HepG2 (cell line): ENCODE measurements around the gene JMJD1C. TPM values are rescaled to one million over a fixed set of nuclear protein-coding genes. Genes with fewer than 3 reads are reported as not detected.

ENCODE experiments used
- ATAC-seq: fragments of 200-7000 bp; cut with Tn5 transposase; 3 replicates; pipeline ENCODE4 v1.9.1; 2020; ENCODE audit warnings: mild to moderate bottlenecking, moderate library complexity
- BruUV-seq: library from RNA; stranded (reverse); fragments of 400-500 nt; replicated peaks from 2 replicates; lab custom pipeline; 2021; lab: Mats Ljungman, UMichigan
- CTCF ChIA-PET: fragments of 300-600 bp; formaldehyde crosslinking; extraction: SDS; loops from one replicate; lab custom pipeline; 2021; ENCODE audit warnings: low total read pairs, inconsistent platforms, low intra/inter-chr PET ratio; lab: Yijun Ruan, JAX
- POLR2A ChIA-PET: fragments of 350-600 bp; sonication (Branson Sonifier 250); formaldehyde crosslinking; loops from one replicate; lab custom pipeline; 2020; ENCODE audit warnings: antibody characterized with exemption, inconsistent platforms; lab: Yijun Ruan, JAX
- DNase-seq: peaks from one replicate; pipeline ENCODE4 v3.0.0-alpha.2; 2015; ENCODE audit warnings: low spot score
- FAIRE-seq: peaks from 3 replicates; lab custom pipeline; 2011; peaks lifted over from hg19 to GRCh38; lab: Jason Lieb, UNC
- H2AFZ ChIP-seq: one replicate; pipeline ENCODE4 v1.6.1; 2011; ENCODE audit warnings: low read length, inconsistent platforms
- H3K27ac ChIP-seq: fragments of 300-600 bp; 3 replicates; pipeline ENCODE4 v1.8.0; 2011; ENCODE audit warnings: mixed run types, mild to moderate bottlenecking, mixed read lengths, low read length, inconsistent platforms; ENCODE audit not compliant: insufficient read depth; ENCODE audit errors: extremely low read length
- H3K27me3 ChIP-seq, 2 experiments: fragments of 200-600 bp in 1 of 2; 2 replicates in 1 of 2; 3 replicates in 1 of 2; pipeline versions ENCODE4 v1.6.0 to v1.8.0; 2011; ENCODE audit warnings: low read length in 2 of 2, mild to moderate bottlenecking in 2 of 2, moderate library complexity in 2 of 2, inconsistent platforms in 1 of 2; ENCODE audit not compliant: insufficient read depth in 2 of 2, control insufficient read depth in 1 of 2
- H3K36me3 ChIP-seq, 2 experiments: fragments of 200-600 bp in 1 of 2; replicated peaks in 1 of 2; 2 replicates in 1 of 2; 3 replicates in 1 of 2; pipeline versions ENCODE4 v1.5.1 to v1.8.0; 2011; ENCODE audit warnings: low read length in 2 of 2, inconsistent platforms in 1 of 2; ENCODE audit not compliant: insufficient read depth in 2 of 2, control insufficient read depth in 1 of 2
- H3K4me1 ChIP-seq: 2 replicates; pipeline ENCODE4 v1.5.1; 2012; ENCODE audit warnings: low read length, inconsistent platforms; ENCODE audit not compliant: insufficient read depth
- H3K4me2 ChIP-seq: 2 replicates; pipeline ENCODE4 v1.6.0; 2011; ENCODE audit warnings: low read depth, low read length, inconsistent platforms
- H3K4me3 ChIP-seq, 3 experiments: fragments of 200-600 bp in 1 of 3; sonication (generic), shearing (Covaris generic) in 1 of 3; replicated peaks in 1 of 3; 2 replicates each; pipeline ENCODE4 v1.5.1; 2011 to 2016; ENCODE audit warnings: low read length in 3 of 3, inconsistent platforms in 2 of 3, low read depth in 2 of 3, mild to moderate bottlenecking in 2 of 3, control low read depth in 1 of 3, mixed read lengths in 1 of 3; ENCODE audit not compliant: insufficient read depth in 1 of 3
- H3K79me2 ChIP-seq: one replicate; pipeline ENCODE4 v1.6.1; 2011; ENCODE audit warnings: low read length, inconsistent platforms; ENCODE audit not compliant: insufficient read depth
- H3K9ac ChIP-seq: 2 replicates; pipeline ENCODE4 v1.6.0; 2011; ENCODE audit warnings: mild to moderate bottlenecking, low read depth, low read length, inconsistent platforms; ENCODE audit not compliant: insufficient read depth
- H3K9me3 ChIP-seq: 2 replicates; pipeline ENCODE4 v1.5.1; 2012; ENCODE audit warnings: mild to moderate bottlenecking, low read length
- H4K20me1 ChIP-seq: 2 replicates; pipeline ENCODE4 v1.6.0; 2011; ENCODE audit warnings: inconsistent platforms, mild to moderate bottlenecking, low read length, moderate library complexity; ENCODE audit not compliant: insufficient read depth
- CCDC6 ChIP-seq: sonication (generic); formaldehyde crosslinking; IDR thresholded peaks from 2 replicates; pipeline ENCODE4 v1.8.1; 2022; ENCODE audit warnings: mild to moderate bottlenecking, missing genetic modification reagents, moderate library complexity
- CENPX ChIP-seq: sonication (generic); formaldehyde crosslinking; IDR thresholded peaks from 2 replicates; pipeline ENCODE4 v1.9.0; 2021; ENCODE audit warnings: mild to moderate bottlenecking, missing genetic modification reagents, moderate library complexity
- MEF2D ChIP-seq: sonication (generic); formaldehyde crosslinking; IDR thresholded peaks from 2 replicates; pipeline ENCODE4 v1.5.1; 2020; ENCODE audit warnings: mild to moderate bottlenecking, missing genetic modification reagents
- YEATS4 ChIP-seq: sonication (generic); formaldehyde crosslinking; IDR thresholded peaks from 2 replicates; pipeline ENCODE4 v1.4.0; 2020; ENCODE audit warnings: missing genetic modification reagents, borderline replicate concordance
- ZNF326 ChIP-seq: sonication (generic); formaldehyde crosslinking; IDR thresholded peaks from 2 replicates; pipeline ENCODE4 v1.4.0; 2020; ENCODE audit warnings: missing genetic modification reagents, borderline replicate concordance
- ZNF451 ChIP-seq: sonication (generic); formaldehyde crosslinking; IDR thresholded peaks from 2 replicates; pipeline ENCODE4 v1.5.0; 2020; ENCODE audit warnings: mild to moderate bottlenecking, missing genetic modification reagents
- ZSCAN29 ChIP-seq: sonication (generic); formaldehyde crosslinking; conservative IDR thresholded peaks from 2 replicates; pipeline ENCODE4 v1.4.0; 2020; ENCODE audit warnings: mild to moderate bottlenecking, missing genetic modification reagents
- whole genome bisulfite sequencing: methylation state at CpG from one replicate; pipeline ENCODE4 v1.1.6; 2017; ENCODE audit warnings: low lambda C conversion rate; 5-methylcytosine and 5-hydroxymethylcytosine counted together
- in situ Hi-C: cut with HindIII; loops from 2 replicates; pipeline ENCODE4 v1.10.0; 2017; ENCODE audit warnings: low pct_unique_long_range_greater_than_20kb; ENCODE audit not compliant: extremely low pct_ligation_motif_present
- intact Hi-C: fragments of 100-400 bp; cut with micrococcal nuclease; formaldehyde crosslinking; loops from one replicate; pipeline ENCODE4 v1.10.0; 2022; ENCODE audit not compliant: unreplicated experiment
- polyA plus RNA-seq, 8 experiments: library from polyadenylated mRNA; depleted of rRNA in 3 of 8; stranded (reverse) in 7 of 8; unstranded in 1 of 8; fragments of >200 nt; fragmentation: Illumina TruSeq in 4 of 8; extraction: Trizol in 4 of 8; gene quantifications; 2 replicates each; pipeline versions ENCODE4 v1.2.1 to v1.2.3, GENCODE V29; 2011 to 2016; ENCODE audit warnings: low read depth in 4 of 8, missing spikeins in 1 of 8, mixed read lengths in 1 of 8; ENCODE audit not compliant: insufficient read depth in 1 of 8
- total RNA-seq, 5 experiments: library from RNA; depleted of rRNA; stranded (reverse); fragments of >200 nt; fragmentation: Illumina TruSeq; extraction: Trizol; gene quantifications; 2 replicates each; pipeline ENCODE4 v1.2.3, GENCODE V29; 2016; ENCODE audit warnings: low read depth in 1 of 5
- TF ChIP-seq, protein P1 (sequence below): sonication (generic); formaldehyde crosslinking; IDR thresholded peaks from 2 replicates; pipeline ENCODE4 v1.5.1; 2020; ENCODE audit warnings: missing genetic modification reagents, mild to moderate bottlenecking, borderline replicate concordance
- TF ChIP-seq, protein P2 (sequence below): sonication (generic); formaldehyde crosslinking; IDR thresholded peaks from 2 replicates; pipeline ENCODE4 v1.5.0; 2020; ENCODE audit warnings: mild to moderate bottlenecking, missing genetic modification reagents

JMJD1C gene
- total and polyA plus RNA-seq, 2 of the 13 experiments (the other 11 are each of a cell fraction or from before 2014, with no cell fraction given): 42.3 to 42.7 TPM

DNA sequence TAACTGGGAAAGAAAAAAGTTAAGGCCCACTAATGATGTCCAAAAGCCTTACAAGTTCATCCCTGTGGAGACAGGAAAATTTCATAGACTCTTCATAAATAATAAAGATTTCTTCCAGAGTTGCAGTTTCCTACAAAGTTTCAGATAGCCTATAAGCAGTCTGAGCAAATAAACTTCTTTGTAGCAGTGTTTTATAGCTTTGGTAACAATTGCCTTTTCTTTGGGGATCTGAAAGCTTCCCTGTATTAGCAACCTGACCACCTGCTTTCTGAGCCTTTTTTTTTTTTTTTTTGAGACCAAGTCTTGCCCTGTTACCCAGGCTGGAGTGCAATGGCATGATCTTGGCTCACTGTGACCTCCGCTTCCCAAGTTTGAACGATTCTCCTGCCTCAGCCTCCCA is 182.7 kb downstream of the JMJD1C start:
- TF ChIP-seq MEF2D (CRISPR knock-in tag) (no peak), CENPX (CRISPR knock-in tag) (no peak), ZNF326 (CRISPR knock-in tag) (no peak), CCDC6 (CRISPR knock-in tag) (no peak), ZNF451 (CRISPR knock-in tag) (no peak), YEATS4 (CRISPR knock-in tag) (no peak), ZSCAN29 (CRISPR knock-in tag) (no peak)
- TF ChIP-seq, protein P1, sequence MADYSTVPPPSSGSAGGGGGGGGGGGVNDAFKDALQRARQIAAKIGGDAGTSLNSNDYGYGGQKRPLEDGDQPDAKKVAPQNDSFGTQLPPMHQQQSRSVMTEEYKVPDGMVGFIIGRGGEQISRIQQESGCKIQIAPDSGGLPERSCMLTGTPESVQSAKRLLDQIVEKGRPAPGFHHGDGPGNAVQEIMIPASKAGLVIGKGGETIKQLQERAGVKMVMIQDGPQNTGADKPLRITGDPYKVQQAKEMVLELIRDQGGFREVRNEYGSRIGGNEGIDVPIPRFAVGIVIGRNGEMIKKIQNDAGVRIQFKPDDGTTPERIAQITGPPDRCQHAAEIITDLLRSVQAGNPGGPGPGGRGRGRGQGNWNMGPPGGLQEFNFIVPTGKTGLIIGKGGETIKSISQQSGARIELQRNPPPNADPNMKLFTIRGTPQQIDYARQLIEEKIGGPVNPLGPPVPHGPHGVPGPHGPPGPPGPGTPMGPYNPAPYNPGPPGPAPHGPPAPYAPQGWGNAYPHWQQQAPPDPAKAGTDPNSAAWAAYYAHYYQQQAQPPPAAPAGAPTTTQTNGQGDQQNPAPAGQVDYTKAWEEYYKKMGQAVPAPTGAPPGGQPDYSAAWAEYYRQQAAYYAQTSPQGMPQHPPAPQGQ (CRISPR knock-in tag): no peak
- TF ChIP-seq, protein P2, sequence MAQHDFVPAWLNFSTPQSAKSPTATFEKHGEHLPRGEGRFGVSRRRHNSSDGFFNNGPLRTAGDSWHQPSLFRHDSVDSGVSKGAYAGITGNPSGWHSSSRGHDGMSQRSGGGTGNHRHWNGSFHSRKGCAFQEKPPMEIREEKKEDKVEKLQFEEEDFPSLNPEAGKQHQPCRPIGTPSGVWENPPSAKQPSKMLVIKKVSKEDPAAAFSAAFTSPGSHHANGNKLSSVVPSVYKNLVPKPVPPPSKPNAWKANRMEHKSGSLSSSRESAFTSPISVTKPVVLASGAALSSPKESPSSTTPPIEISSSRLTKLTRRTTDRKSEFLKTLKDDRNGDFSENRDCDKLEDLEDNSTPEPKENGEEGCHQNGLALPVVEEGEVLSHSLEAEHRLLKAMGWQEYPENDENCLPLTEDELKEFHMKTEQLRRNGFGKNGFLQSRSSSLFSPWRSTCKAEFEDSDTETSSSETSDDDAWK (CRISPR knock-in tag): no peak
- Histone ChIP-seq H3K79me2 (peaks cover 38% of the 10 kb centered on the region), H4K20me1 (no peaks in the 10 kb centered on the region; the same call in 1 of the 2 replicates), H3K9me3 (no peaks in the 10 kb centered on the region), H2AFZ (no peak overlapping the region), H3K27me3 (no peaks in the 10 kb centered on the region), H3K4me2 (no peak overlapping the region), H3K36me3 (no peaks in the 10 kb centered on the region; a peak in 1 of 5 replicates), H3K27ac (peak overlapping the region; percentile 4), H3K9ac (no peak overlapping the region), H3K4me1 (peaks cover 55% of the 10 kb centered on the region), H3K4me3 (no peak overlapping the region)
- ATAC-seq (no peak), DNase-seq (no peak), FAIRE-seq (no peak)
- 94% methylated on average over 2 of the region's 2 CpGs for WGBS
- in situ Hi-C loops: no loop called here
- POLR2A ChIA-PET: interaction anchor here (0.6 to 2.5 kb wide), 2 partner anchors 14 to 150 kb away, joined by 4 to 9 read pairs; partner anchors contain the start of gene NRBF2
- intact Hi-C loops: no loop called here
- CTCF ChIA-PET: no interaction called here
- BruUV-seq: no TSS peak
